ENCODE results near the gene TPST2. TPM values are rescaled to one million over a fixed set of nuclear protein-coding genes. Genes with fewer than 3 reads are reported as not detected.

The TPST2 gene
- total RNA-seq, 1 experiment from 2014 or later, result 50.1 TPM

DNA sequence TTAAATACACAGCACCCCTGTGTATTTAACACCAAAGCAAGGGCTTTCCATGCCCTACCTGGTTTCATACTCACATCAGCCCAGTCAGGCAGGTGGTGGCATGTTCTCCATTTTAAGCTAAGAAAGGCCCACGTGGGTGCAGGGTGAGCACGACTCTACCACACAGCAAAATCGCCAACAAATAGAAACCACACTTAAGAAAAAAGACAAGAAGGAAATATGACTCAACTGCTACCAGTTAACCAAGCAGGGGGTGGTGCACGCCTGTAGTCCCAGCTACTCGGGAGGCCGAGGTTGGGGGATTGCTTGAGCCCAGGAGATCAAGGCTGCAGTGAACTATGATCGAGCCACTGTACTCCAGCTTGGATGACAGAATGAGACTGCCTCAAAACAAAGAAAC, 42.5 kb downstream of the TPST2 start:
- H3K27me3 Mint-ChIP-seq (ENCODE audit: low read depth), result no peaks in the 10 kb centered on the region
- H4K91ac ChIP-seq (ENCODE audit: insufficient read length, low read depth, low read length), result no peak overlapping the region
- H2BK20ac ChIP-seq (ENCODE audit: low read depth, low read length, poor library complexity, severe bottlenecking), result no peak overlapping the region
- 0 out of 2 replicates have a peak, but pooled peaks cover 3% of the 10 kb centered on the region for H3K4me1 ChIP-seq (ENCODE audit: insufficient read depth, low read length)
- no peaks in the 10 kb centered on the region for H4K20me1 ChIP-seq (ENCODE audit: control insufficient read depth, insufficient read depth, insufficient read length)
- no peaks in the 10 kb centered on the region for H3K9me3 ChIP-seq (ENCODE audit: control insufficient read depth, low read depth, low read length)
- H4K8ac ChIP-seq (replicated peaks; ENCODE audit: insufficient read length, low read depth, low read length), result no peak overlapping the region
- H3K23me2 ChIP-seq (ENCODE audit: insufficient read length, low read depth, low read length, poor library complexity, severe bottlenecking), result no peaks in the 10 kb centered on the region
- no peak overlapping the region for H4K5ac ChIP-seq (ENCODE audit: insufficient read length, low read depth, low read length)
- H3K4me3 Mint-ChIP-seq, result no peak overlapping the region
- no peak overlapping the region for H2BK12ac ChIP-seq (ENCODE audit: insufficient read length, low read depth, low read length)
- H3K27me3 ChIP-seq (ENCODE audit: insufficient read depth, low read length), result no peaks in the 10 kb centered on the region
- no peak overlapping the region for H2BK5ac ChIP-seq (ENCODE audit: insufficient read length, low read length)
- no peak overlapping the region for H3K23ac ChIP-seq (ENCODE audit: insufficient read length, low read depth, low read length)
- H3T11ph ChIP-seq (ENCODE audit: low read length), result no peak overlapping the region
- peak overlapping the region; percentile 57 to 80 (median 74); a peak in 4 of 7 replicates for H3K27ac Mint-ChIP-seq
- no peak overlapping the region for H3K56ac ChIP-seq (ENCODE audit: insufficient read length, low read depth, low read length)
- peaks cover 8% of the 10 kb centered on the region for H3K79me1 ChIP-seq (ENCODE audit: insufficient read depth, low read depth, low read length, poor library complexity, severe bottlenecking)
- no peak overlapping the region for H2AFZ ChIP-seq (ENCODE audit: low read length)
- no peak overlapping the region for H3K4ac ChIP-seq (ENCODE audit: low read depth, low read length)
- H3K18ac ChIP-seq (ENCODE audit: insufficient read length, low read depth, low read length), result no peak overlapping the region
- no peak overlapping the region for H2BK120ac ChIP-seq (ENCODE audit: low read depth, low read length, poor library complexity, severe bottlenecking)
- H2BK15ac ChIP-seq (ENCODE audit: low read depth, low read length), result no peak overlapping the region
- no peak overlapping the region for H3K4me2 ChIP-seq (ENCODE audit: insufficient read depth, insufficient read length, low read length)
- peaks cover 9 to 19% (median 13%) of the 10 kb centered on the region in 3 experiments for H3K36me3 Mint-ChIP-seq (ENCODE audit: insufficient read depth in 1 of 3, low read depth in 3 of 3)
- WGBS (ENCODE audit: extremely low coverage, insufficient read length, low lambda C conversion rate), result no CpG with 5 or more reads among the region's 7 CpGs
- no peak overlapping the region for H3K9ac ChIP-seq (ENCODE audit: extremely low read depth, insufficient read length, low read length)
- no peak for DNase-seq
- H3K9me3 Mint-ChIP-seq, result no peaks in the 10 kb centered on the region
- H3K27ac ChIP-seq (ENCODE audit: insufficient read length, low read depth, low read length), result no peak overlapping the region
- no peak overlapping the region for H3K14ac ChIP-seq (ENCODE audit: insufficient read depth, low read length)
- peaks cover 32% of the 10 kb centered on the region; the same call in 1 of the 2 replicates for H3K79me2 ChIP-seq (ENCODE audit: insufficient read depth, low read length)
- no peak overlapping the region for H2AK5ac ChIP-seq (ENCODE audit: insufficient read length, low read length)
- TF ChIP-seq, protein P1, sequence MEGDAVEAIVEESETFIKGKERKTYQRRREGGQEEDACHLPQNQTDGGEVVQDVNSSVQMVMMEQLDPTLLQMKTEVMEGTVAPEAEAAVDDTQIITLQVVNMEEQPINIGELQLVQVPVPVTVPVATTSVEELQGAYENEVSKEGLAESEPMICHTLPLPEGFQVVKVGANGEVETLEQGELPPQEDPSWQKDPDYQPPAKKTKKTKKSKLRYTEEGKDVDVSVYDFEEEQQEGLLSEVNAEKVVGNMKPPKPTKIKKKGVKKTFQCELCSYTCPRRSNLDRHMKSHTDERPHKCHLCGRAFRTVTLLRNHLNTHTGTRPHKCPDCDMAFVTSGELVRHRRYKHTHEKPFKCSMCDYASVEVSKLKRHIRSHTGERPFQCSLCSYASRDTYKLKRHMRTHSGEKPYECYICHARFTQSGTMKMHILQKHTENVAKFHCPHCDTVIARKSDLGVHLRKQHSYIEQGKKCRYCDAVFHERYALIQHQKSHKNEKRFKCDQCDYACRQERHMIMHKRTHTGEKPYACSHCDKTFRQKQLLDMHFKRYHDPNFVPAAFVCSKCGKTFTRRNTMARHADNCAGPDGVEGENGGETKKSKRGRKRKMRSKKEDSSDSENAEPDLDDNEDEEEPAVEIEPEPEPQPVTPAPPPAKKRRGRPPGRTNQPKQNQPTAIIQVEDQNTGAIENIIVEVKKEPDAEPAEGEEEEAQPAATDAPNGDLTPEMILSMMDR (conservative IDR thresholded peaks at IDR 0.05), result no peak
- peaks cover 32 to 39% of the 10 kb centered on the region in 2 experiments for H3K4me1 Mint-ChIP-seq

Measured in H9 (cell line).